Measurements from ENCODE around the gene TIPARP. TPM values are rescaled to one million over a fixed set of nuclear protein-coding genes. Genes with fewer than 3 reads are reported as not detected.

Gene TIPARP
- total and polyA plus RNA-seq, 7 experiments from 2014 or later = 4.2 to 66.6 (median 63.6) TPM

DNA sequence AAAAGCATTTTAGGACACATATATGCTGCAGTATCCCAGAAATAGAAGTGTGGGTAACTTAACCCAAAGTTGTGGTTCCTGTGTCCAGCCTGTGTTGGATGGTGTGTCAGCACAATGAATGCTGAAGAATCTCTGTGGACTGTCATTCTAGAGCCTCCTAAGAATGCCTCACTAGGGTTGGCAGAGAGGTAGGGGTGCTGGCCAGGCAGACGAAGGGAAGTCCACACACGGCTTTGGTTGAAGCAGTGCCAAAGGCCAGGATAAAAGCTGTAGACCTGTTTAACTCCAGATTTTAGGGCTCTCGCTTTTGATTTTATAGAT, 43.7 kb upstream of the TIPARP start:
- no peak for DNase-seq
- Mint-ChIP-seq H3K4me1 (peaks cover 0 to 3% (median 0%) of the 10 kb centered on the region in 7 donors), H3K36me3 (no peaks in the 10 kb centered on the region), H3K27ac (no peak overlapping the region), H3K9me3 (no peaks in the 10 kb centered on the region), H3K4me3 (no peak overlapping the region), H3K27me3 (peaks cover 0 to 6% (median 0%) of the 10 kb centered on the region in 5 donors)
- Histone ChIP-seq H3K36me3 (ENCODE audit: control insufficient read depth in 2 of 3, insufficient read depth in 3 of 3, low read length in 3 of 3) (no peaks in the 10 kb centered on the region), H3K4me3 (ENCODE audit: low read length) (no peak overlapping the region), H3K9me3 (ENCODE audit: control insufficient read depth in 2 of 3, low read length in 3 of 3) (no peaks in the 10 kb centered on the region), H3K4me1 (ENCODE audit: control insufficient read depth in 2 of 2, insufficient read depth in 2 of 2, low read length in 2 of 2) (no peaks in the 10 kb centered on the region), H3K27me3 (ENCODE audit: control insufficient read depth in 2 of 2, insufficient read depth in 2 of 2, low read length in 2 of 2) (no peaks in the 10 kb centered on the region), H3K27ac (ENCODE audit: low read depth, low read length) (no peak overlapping the region)
- ATAC-seq = no peak
- ChIA-PET CTCF (no interaction called here), POLR2A (no interaction called here)
- intact Hi-C loops (cut with micrococcal nuclease) = no loop called here

GRCh38 chr3:156631323-156631722, 43.1 kb upstream of the TIPARP start:
- Mint-ChIP-seq H3K36me3 (no peaks in the 10 kb centered on the region), H3K27ac (no peak overlapping the region), H3K4me1 (no peaks in the 10 kb centered on the region), H3K27me3 (peaks cover 0 to 6% (median 0%) of the 10 kb centered on the region in 5 donors), H3K4me3 (no peak overlapping the region), H3K9me3 (no peaks in the 10 kb centered on the region)
- Histone ChIP-seq H3K27me3 (ENCODE audit: control insufficient read depth in 2 of 2, insufficient read depth in 2 of 2, low read length in 2 of 2) (no peaks in the 10 kb centered on the region), H3K4me3 (ENCODE audit: low read length) (no peak overlapping the region), H3K9me3 (ENCODE audit: control insufficient read depth in 2 of 3, low read length in 3 of 3) (no peaks in the 10 kb centered on the region), H3K36me3 (ENCODE audit: control insufficient read depth in 2 of 3, insufficient read depth in 3 of 3, low read length in 3 of 3) (no peaks in the 10 kb centered on the region), H3K27ac (ENCODE audit: low read depth, low read length) (no peak overlapping the region), H3K4me1 (ENCODE audit: control insufficient read depth in 2 of 2, insufficient read depth in 2 of 2, low read length in 2 of 2) (no peaks in the 10 kb centered on the region)
- CTCF ChIA-PET = no interaction called here
- no peak for ATAC-seq
- DNase-seq = no peak
- intact Hi-C loops (cut with micrococcal nuclease) = no loop called here
- POLR2A ChIA-PET = no interaction called here

DNA sequence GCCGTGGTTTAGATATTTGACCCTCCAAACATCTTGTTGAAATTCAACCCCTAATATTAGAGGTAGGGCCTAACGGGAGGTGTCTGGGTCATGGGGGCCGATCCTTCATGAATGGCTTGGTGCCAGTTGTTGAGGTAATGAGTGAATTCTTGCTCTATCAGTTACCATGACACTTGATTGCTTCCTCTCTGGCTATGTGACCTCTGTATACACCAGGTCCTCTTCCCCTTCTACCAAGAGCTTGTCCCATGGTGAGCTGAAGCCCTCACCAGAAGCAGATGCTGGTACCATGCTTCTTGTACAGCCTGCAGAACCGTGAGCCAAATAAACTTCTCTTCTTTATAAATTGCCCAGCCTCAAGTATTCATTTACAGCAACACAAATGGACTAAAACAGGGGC, 41.8 kb upstream of the TIPARP start:
- no peak overlapping the region for H3K4me3 Mint-ChIP-seq
- POLR2A ChIA-PET = no interaction called here
- no peaks in the 10 kb centered on the region for H3K4me1 ChIP-seq (ENCODE audit: control insufficient read depth in 2 of 2, insufficient read depth in 2 of 2, low read length in 2 of 2)
- CTCF ChIA-PET = no interaction called here
- H3K27ac Mint-ChIP-seq = no peak overlapping the region
- H3K9me3 Mint-ChIP-seq = no peaks in the 10 kb centered on the region
- ATAC-seq = no peak
- H3K27ac ChIP-seq (ENCODE audit: low read depth, low read length) = no peak overlapping the region
- peaks cover 0 to 7% (median 0%) of the 10 kb centered on the region in 5 donors for H3K27me3 Mint-ChIP-seq
- no peak overlapping the region for H3K4me3 ChIP-seq (ENCODE audit: low read length)
- H3K9me3 ChIP-seq (ENCODE audit: control insufficient read depth in 2 of 3, low read length in 3 of 3) = no peaks in the 10 kb centered on the region
- no peak for DNase-seq
- H3K27me3 ChIP-seq (ENCODE audit: control insufficient read depth in 2 of 2, insufficient read depth in 2 of 2, low read length in 2 of 2) = no peaks in the 10 kb centered on the region
- no peaks in the 10 kb centered on the region for H3K4me1 Mint-ChIP-seq
- intact Hi-C loops (cut with micrococcal nuclease) = no loop called here
- H3K36me3 Mint-ChIP-seq = no peaks in the 10 kb centered on the region
- H3K36me3 ChIP-seq (ENCODE audit: control insufficient read depth in 2 of 3, insufficient read depth in 3 of 3, low read length in 3 of 3) = no peaks in the 10 kb centered on the region

GRCh38 chr3:156633335-156633734, 41.1 kb upstream of the TIPARP start:
- H3K4me1 ChIP-seq (ENCODE audit: control insufficient read depth in 2 of 2, insufficient read depth in 2 of 2, low read length in 2 of 2) = no peaks in the 10 kb centered on the region
- no peak overlapping the region for H3K4me3 ChIP-seq (ENCODE audit: low read length)
- DNase-seq (no peak), ATAC-seq (no peak)
- H3K36me3 ChIP-seq (ENCODE audit: control insufficient read depth in 2 of 3, insufficient read depth in 3 of 3, low read length in 3 of 3) = no peaks in the 10 kb centered on the region
- Mint-ChIP-seq H3K9me3 (no peaks in the 10 kb centered on the region), H3K4me1 (no peaks in the 10 kb centered on the region), H3K27me3 (peaks cover 0 to 6% (median 0%) of the 10 kb centered on the region in 5 donors), H3K36me3 (no peaks in the 10 kb centered on the region), H3K4me3 (no peak overlapping the region), H3K27ac (no peak overlapping the region)
- no peaks in the 10 kb centered on the region for H3K27me3 ChIP-seq (ENCODE audit: control insufficient read depth in 2 of 2, insufficient read depth in 2 of 2, low read length in 2 of 2)
- intact Hi-C loops (cut with micrococcal nuclease) = no loop called here
- CTCF ChIA-PET = no interaction called here
- no peak overlapping the region for H3K27ac ChIP-seq (ENCODE audit: low read depth, low read length)
- H3K9me3 ChIP-seq (ENCODE audit: control insufficient read depth in 2 of 3, low read length in 3 of 3) = no peaks in the 10 kb centered on the region
- POLR2A ChIA-PET = no interaction called here

DNA sequence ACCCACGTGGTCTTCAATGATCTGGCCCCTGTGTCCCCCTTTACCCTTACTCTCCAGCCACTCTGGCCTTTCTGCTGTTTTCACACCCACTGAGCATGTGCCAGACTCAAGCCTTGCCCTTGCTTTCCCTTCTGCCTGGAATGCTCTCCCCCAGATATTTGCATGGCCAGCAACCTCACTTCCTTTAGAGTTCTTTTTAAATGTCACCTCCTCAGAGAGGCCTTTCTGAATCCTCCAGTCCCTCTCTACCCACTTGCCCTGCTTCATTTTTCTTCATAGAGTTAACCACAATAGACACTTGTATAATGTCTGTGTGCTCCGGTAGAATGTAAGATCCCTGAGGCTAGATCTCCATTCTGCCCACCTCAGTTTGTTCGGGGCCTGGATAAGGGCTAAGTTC, 39.4 kb upstream of the TIPARP start:
- Histone ChIP-seq H3K27ac (ENCODE audit: low read depth, low read length) (no peak overlapping the region), H3K9me3 (ENCODE audit: control insufficient read depth in 2 of 3, low read length in 3 of 3) (no peaks in the 10 kb centered on the region), H3K4me3 (ENCODE audit: low read length) (no peak overlapping the region), H3K4me1 (ENCODE audit: control insufficient read depth in 2 of 2, insufficient read depth in 2 of 2, low read length in 2 of 2) (no peaks in the 10 kb centered on the region), H3K27me3 (ENCODE audit: control insufficient read depth in 2 of 2, insufficient read depth in 2 of 2, low read length in 2 of 2) (no peaks in the 10 kb centered on the region), H3K36me3 (ENCODE audit: control insufficient read depth in 2 of 3, insufficient read depth in 3 of 3, low read length in 3 of 3) (no peaks in the 10 kb centered on the region)
- intact Hi-C loops (cut with micrococcal nuclease) = no loop called here
- ATAC-seq (no peak), DNase-seq (no peak)
- H3K36me3 Mint-ChIP-seq = no peaks in the 10 kb centered on the region
- no peaks in the 10 kb centered on the region for H3K4me1 Mint-ChIP-seq
- ChIA-PET CTCF (no interaction called here), POLR2A (no interaction called here)
- H3K27ac Mint-ChIP-seq = no peak overlapping the region
- H3K9me3 Mint-ChIP-seq = no peaks in the 10 kb centered on the region
- H3K27me3 Mint-ChIP-seq = peaks cover 0 to 2% (median 0%) of the 10 kb centered on the region in 5 donors
- no peak overlapping the region for H3K4me3 Mint-ChIP-seq

DNA sequence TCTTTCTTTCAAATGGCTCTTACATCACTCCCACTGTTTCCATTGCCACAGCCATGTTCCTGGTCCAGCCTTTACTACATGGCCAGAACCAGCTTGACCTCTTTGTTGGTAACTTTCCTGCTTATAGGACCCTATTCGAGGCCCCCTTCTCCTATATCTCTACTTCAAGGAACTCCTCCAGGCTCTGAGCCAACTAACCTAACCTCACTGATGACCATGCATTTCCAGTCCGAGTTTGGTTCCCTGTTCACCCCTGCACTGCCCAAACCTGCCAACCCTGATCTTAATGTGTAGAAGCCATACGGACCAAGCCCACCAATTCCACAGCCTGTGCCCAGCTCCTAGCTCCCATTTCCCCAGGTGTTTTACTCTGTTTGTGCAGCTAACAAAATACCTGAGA, 38.4 kb upstream of the TIPARP start:
- POLR2A ChIA-PET = no interaction called here
- Histone ChIP-seq H3K4me1 (ENCODE audit: control insufficient read depth in 2 of 2, insufficient read depth in 2 of 2, low read length in 2 of 2) (no peaks in the 10 kb centered on the region), H3K36me3 (ENCODE audit: control insufficient read depth in 2 of 3, insufficient read depth in 3 of 3, low read length in 3 of 3) (no peaks in the 10 kb centered on the region), H3K27me3 (ENCODE audit: control insufficient read depth in 2 of 2, insufficient read depth in 2 of 2, low read length in 2 of 2) (no peaks in the 10 kb centered on the region), H3K9me3 (ENCODE audit: control insufficient read depth in 2 of 3, low read length in 3 of 3) (no peaks in the 10 kb centered on the region), H3K27ac (ENCODE audit: low read depth, low read length) (no peak overlapping the region), H3K4me3 (ENCODE audit: low read length) (no peak overlapping the region)
- no peak overlapping the region for H3K4me3 Mint-ChIP-seq
- no peaks in the 10 kb centered on the region for H3K36me3 Mint-ChIP-seq
- DNase-seq = no peak
- no peak for ATAC-seq
- no peak overlapping the region for H3K27ac Mint-ChIP-seq
- H3K4me1 Mint-ChIP-seq = peaks cover 0 to 2% (median 0%) of the 10 kb centered on the region in 7 donors
- H3K27me3 Mint-ChIP-seq = peaks cover 0 to 2% (median 0%) of the 10 kb centered on the region in 5 donors
- no peaks in the 10 kb centered on the region for H3K9me3 Mint-ChIP-seq
- CTCF ChIA-PET = no interaction called here
- intact Hi-C loops (cut with micrococcal nuclease) = no loop called here

DNA sequence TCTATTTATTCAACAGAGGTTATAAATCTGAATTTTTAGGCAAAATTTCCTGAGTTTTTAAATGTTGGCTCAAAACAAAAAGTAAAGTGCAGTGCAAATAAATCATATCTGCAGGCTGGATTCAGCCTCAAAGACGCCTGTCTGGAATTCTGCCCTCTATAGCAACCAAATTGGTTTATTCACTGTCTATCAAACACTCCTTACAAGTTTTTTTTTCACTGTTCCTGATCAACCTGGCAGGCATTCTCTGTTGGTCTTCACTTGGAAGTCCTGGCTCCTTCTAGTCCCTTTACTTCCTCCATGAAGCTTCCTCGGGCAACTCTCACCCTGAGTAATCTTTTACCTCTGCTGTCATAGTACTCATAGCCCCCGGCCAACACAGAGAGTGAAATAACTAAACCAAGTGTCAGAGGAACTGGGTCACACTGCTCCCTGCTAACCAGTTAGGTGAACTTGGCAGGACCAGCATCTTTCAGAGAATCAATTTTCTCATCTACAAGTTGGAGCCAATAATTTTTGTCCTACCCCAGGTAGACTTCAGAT, 36.8 kb upstream of the TIPARP start:
- Histone ChIP-seq H3K4me1 (ENCODE audit: control insufficient read depth in 2 of 2, insufficient read depth in 2 of 2, low read length in 2 of 2) (no peaks in the 10 kb centered on the region), H3K4me3 (ENCODE audit: low read length) (no peak overlapping the region), H3K27me3 (ENCODE audit: control insufficient read depth in 2 of 2, insufficient read depth in 2 of 2, low read length in 2 of 2) (no peaks in the 10 kb centered on the region), H3K27ac (ENCODE audit: low read depth, low read length) (no peak overlapping the region), H3K36me3 (ENCODE audit: control insufficient read depth in 2 of 3, insufficient read depth in 3 of 3, low read length in 3 of 3) (no peaks in the 10 kb centered on the region), H3K9me3 (ENCODE audit: control insufficient read depth in 2 of 3, low read length in 3 of 3) (no peaks in the 10 kb centered on the region)
- Mint-ChIP-seq H3K27me3 (peaks cover 0 to 2% (median 0%) of the 10 kb centered on the region in 5 donors), H3K27ac (no peak overlapping the region), H3K4me3 (no peak overlapping the region), H3K4me1 (peaks cover 0 to 9% (median 0%) of the 10 kb centered on the region in 7 donors), H3K9me3 (no peaks in the 10 kb centered on the region), H3K36me3 (no peaks in the 10 kb centered on the region)
- CTCF ChIA-PET = no interaction called here
- intact Hi-C loops (cut with micrococcal nuclease) = no loop called here
- ATAC-seq = no peak
- POLR2A ChIA-PET = no interaction called here
- DNase-seq = no peak
